Testis (tissue), 3 donors: ENCODE measurements around the gene DAB2IP. TPM values are rescaled to one million over a fixed set of nuclear protein-coding genes. Genes with fewer than 3 reads are reported as not detected.

ENCODE experiments used
- DNase-seq: peaks from one replicate; pipeline ENCODE4 v3.0.0-alpha.2; 2019
- H3K27ac ChIP-seq, 2 donors: fragments of 200-600 bp; sonication (generic); one replicate each; pipeline ENCODE4 v1.5.1; 2019
- H3K27me3 ChIP-seq: fragments of 200-600 bp; sonication (generic); one replicate; pipeline ENCODE4 v1.5.1; 2019
- H3K36me3 ChIP-seq: fragments of 200-600 bp; sonication (generic); one replicate; pipeline ENCODE4 v1.5.1; 2017; ENCODE audit warnings: low read depth; ENCODE audit errors: missing control alignments
- H3K4me1 ChIP-seq: fragments of 200-600 bp; sonication (generic); one replicate; pipeline ENCODE4 v1.5.1; 2019
- H3K4me3 ChIP-seq, 2 donors: fragments of 200-600 bp; sonication (generic); one replicate each; pipeline ENCODE4 v1.5.1; 2017 to 2019
- H3K9me3 ChIP-seq: fragments of 200-600 bp; sonication (generic); one replicate; pipeline ENCODE4 v1.5.1; 2017
- CTCF ChIP-seq, 3 experiments: fragments of 450-650 bp in 2 of 3; fragments of 200-600 bp in 1 of 3; sonication (generic) in 1 of 3; IDR thresholded peaks; one replicate each; pipeline ENCODE4 v1.5.1; 2016 to 2019; ENCODE audit warnings: antibody characterized with exemption in 3 of 3, mild to moderate bottlenecking in 2 of 3, moderate library complexity in 1 of 3
- POLR2A ChIP-seq: fragments of 450-650 bp; IDR thresholded peaks from one replicate; pipeline ENCODE4 v1.6.1; 2017; ENCODE audit warnings: antibody characterized with exemption, mild to moderate bottlenecking, moderate library complexity
- WGBS, 2 donors: methylation state at CpG; one replicate each; pipeline ENCODE4 v1.1.5; 2018; 5-methylcytosine and 5-hydroxymethylcytosine counted together
- intact Hi-C: fragments of 100-400 bp; cut with DNase I; formaldehyde crosslinking; loops from one replicate; pipeline ENCODE4 v1.15.1; 2023; ENCODE audit warnings: low total_unique reads
- polyA plus RNA-seq: library from polyadenylated mRNA; stranded (reverse); fragments of 350-450 nt; fragmentation: Illumina TruSeq; extraction: RNeasy Lipid Tissue Mini Kit (QIAGEN cat#74804); gene quantifications from one replicate; pipeline ENCODE4 v1.2.3, GENCODE V29; 2014; ENCODE audit warnings: low read depth, low replicate concordance; ENCODE audit not compliant: insufficient read depth
- total RNA-seq, 2 donors: library from RNA; depleted of rRNA; stranded (reverse); fragments of >200 nt; gene quantifications; one replicate each; pipeline ENCODE4 v1.2.3, GENCODE V29; 2016

DAB2IP gene
- total and polyA plus RNA-seq, 3 donors from 2014 or later = 57.7 to 136 (median 102) TPM

DNA sequence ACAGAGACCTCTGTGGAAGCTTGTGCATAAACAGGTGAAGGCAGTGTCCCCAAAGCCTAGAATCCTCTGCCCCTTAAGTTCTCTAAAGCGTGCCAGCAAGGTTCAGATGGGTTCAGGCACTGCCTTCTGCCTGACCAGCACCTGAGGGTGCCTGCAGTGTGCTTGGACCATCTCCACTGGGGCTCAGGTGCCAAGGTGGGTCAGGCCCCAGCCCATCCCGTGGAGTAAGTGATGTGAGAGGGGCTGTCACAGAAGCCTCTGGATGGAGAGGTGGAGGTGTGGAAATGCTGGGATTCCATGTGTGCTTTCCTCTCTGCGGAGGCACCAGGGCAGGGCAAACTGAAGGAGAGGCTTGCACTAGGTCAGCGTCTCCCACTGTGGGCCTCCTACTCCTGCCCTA lies 118.5 kb downstream of the DAB2IP start:
- Histone ChIP-seq H3K27ac (no peak overlapping the region), H3K4me1 (peaks cover 35% of the 10 kb centered on the region), H3K36me3 (no peaks in the 10 kb centered on the region), H3K27me3 (no peaks in the 10 kb centered on the region), H3K4me3 (no peak overlapping the region), H3K9me3 (no peaks in the 10 kb centered on the region)
- DNase-seq = no peak
- WGBS, 2 donors = 92 to 95% methylated on average over 2 to 4 of the region's 4 CpGs
- intact Hi-C loops = no loop called here
- no peak for TF ChIP-seq POLR2A
- no peak for TF ChIP-seq CTCF (IDR thresholded peaks at IDR 0.05)

GRCh38 chr9:121770415-121771273 lies 119.2 kb downstream of the DAB2IP start:
- WGBS, 2 donors = 84 to 88% methylated on average over 6 to 10 of the region's 10 CpGs

DNA sequence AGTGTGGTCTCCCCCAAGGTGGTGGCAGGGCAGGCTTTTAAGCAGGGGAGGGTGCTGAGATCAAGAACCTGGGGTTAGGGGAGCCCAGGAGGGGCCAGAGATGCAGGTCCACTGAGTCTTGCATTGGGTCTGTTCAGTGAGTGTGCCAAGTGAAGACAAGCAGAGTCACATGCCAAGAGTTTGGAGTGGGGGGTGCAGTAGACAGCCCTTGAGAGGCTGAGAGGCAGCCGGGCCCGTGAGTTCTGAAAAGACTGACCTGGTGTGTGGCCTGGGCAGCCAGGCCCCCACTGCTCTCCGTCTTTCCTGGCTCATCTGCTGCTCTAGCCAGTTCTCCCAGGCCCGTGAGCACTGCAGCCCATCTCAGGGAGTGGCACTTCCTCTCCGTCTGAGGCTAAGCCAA lies 120.0 kb downstream of the DAB2IP start:
- peak; percentile 68 for DNase-seq

More at GRCh38 chr9:121770415-121771273, 119.2 kb downstream of the DAB2IP start:
- peak overlapping the region; percentile 57 to 60 for H3K27ac ChIP-seq
- peaks cover 28% of the 10 kb centered on the region for H3K4me1 ChIP-seq
- H3K36me3 ChIP-seq = no peaks in the 10 kb centered on the region
- no peaks in the 10 kb centered on the region for H3K27me3 ChIP-seq
- intact Hi-C loops = no loop called here
- no peak for DNase-seq
- TF ChIP-seq CTCF (IDR thresholded peaks at IDR 0.05) (no peak), POLR2A (no peak)
- no peak overlapping the region for H3K4me3 ChIP-seq
- H3K9me3 ChIP-seq = no peaks in the 10 kb centered on the region

DNA sequence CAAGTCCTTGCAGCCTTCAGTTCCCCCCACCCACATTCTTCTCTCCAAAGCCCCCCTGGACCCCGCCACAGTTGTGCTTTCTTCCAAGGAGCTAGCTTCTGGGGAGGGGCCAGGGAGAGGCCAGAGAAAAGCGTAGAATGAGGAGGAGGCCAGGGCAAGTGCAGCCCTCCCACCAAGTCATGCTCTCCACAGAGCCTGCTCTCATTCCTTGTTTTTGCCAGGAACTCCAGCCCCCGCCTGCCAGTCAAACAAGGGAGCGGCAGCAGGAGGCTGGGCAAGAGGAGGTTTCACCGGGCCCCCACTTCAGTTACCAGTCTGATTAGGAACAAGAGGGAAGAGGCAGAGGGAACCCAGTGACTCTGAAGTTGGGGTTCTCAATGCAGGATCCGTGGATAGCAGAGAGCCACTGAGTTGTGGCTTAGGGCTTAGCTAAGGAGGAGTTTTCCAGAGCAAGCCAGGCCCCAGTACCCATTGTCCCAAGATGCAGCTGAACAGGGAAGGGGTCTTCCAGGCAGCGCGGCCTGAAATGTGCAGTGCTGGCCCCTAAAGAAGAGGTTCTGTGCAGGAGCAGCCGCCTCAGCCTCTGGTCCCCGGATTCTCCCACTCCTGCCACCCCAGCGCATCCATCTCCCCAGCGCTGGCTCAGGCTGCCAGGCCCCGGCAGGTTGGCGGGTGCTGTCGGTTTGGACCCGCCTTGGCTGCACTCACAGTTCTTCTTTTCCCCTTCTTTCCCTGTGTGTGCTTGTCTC lies 120.6 kb downstream of the DAB2IP start:
- 80 to 83% methylated on average over 14 to 16 of the region's 16 CpGs for WGBS, 2 donors
- Histone ChIP-seq H3K4me3 (no peak overlapping the region), H3K9me3 (no peaks in the 10 kb centered on the region), H3K4me1 (peaks cover 26% of the 10 kb centered on the region), H3K36me3 (no peaks in the 10 kb centered on the region), H3K27me3 (no peaks in the 10 kb centered on the region), H3K27ac (peak overlapping the region; percentile 57 to 60)
- TF ChIP-seq POLR2A (no peak), CTCF (IDR thresholded peaks at IDR 0.05) (no peak)
- DNase-seq = peak; percentile 84
- intact Hi-C loops = no loop called here

More for the DNA sequence above, 120.0 kb downstream of the DAB2IP start:
- intact Hi-C loops = no loop called here
- H3K36me3 ChIP-seq = no peaks in the 10 kb centered on the region
- peak overlapping the region; percentile 57 to 60 for H3K27ac ChIP-seq
- WGBS, 2 donors = 63 to 82% methylated on average over 2 to 5 of the region's 5 CpGs
- H3K4me3 ChIP-seq = no peak overlapping the region
- no peaks in the 10 kb centered on the region for H3K9me3 ChIP-seq
- no peaks in the 10 kb centered on the region for H3K27me3 ChIP-seq
- TF ChIP-seq CTCF (IDR thresholded peaks at IDR 0.05) (no peak), POLR2A (no peak)
- H3K4me1 ChIP-seq = peaks cover 26% of the 10 kb centered on the region
